Ureter (tissue), 1 donor: ENCODE data around the gene PIEZO1. TPM values are rescaled to one million over a fixed set of nuclear protein-coding genes. Genes with fewer than 3 reads are reported as not detected.

ENCODE experiments used
- DNase-seq: peaks from one replicate; pipeline ENCODE4 v3.0.0-alpha.2; 2020; ENCODE audit warnings: low spot score
- total RNA-seq: library from RNA; stranded (reverse); gene quantifications from one replicate; pipeline ENCODE4 v1.2.4, GENCODE V29; 2023
- donor health status: DM: yes; HTN: yes; CAD: no.

PIEZO1 gene
- total RNA-seq, 1 donor from 2014 or later = 144 TPM

GRCh38 chr16:88766975-88767374 lies 18.0 kb downstream of the PIEZO1 start:
- no peak for DNase-seq

GRCh38 chr16:88764913-88765349 lies 20.1 kb downstream of the PIEZO1 start:
- DNase-seq = peak; percentile 82

- DNase-seq = no peak
Measured at GRCh38 chr16:88764080-88764479, 20.9 kb downstream of the PIEZO1 start.

GRCh38 chr16:88763502-88764053 lies 21.4 kb downstream of the PIEZO1 start:
- no peak for DNase-seq

- no peak for DNase-seq
Measured at GRCh38 chr16:88762941-88763340, 22.1 kb downstream of the PIEZO1 start.

GRCh38 chr16:88762258-88762870 lies 22.7 kb downstream of the PIEZO1 start:
- DNase-seq = no peak

- no peak for DNase-seq
Measured at GRCh38 chr16:88761830-88762229, 23.2 kb downstream of the PIEZO1 start.

- no peak for DNase-seq
Measured at GRCh38 chr16:88761143-88761534, 23.9 kb downstream of the PIEZO1 start.

- no peak for DNase-seq
Measured at GRCh38 chr16:88760424-88761142, 24.4 kb downstream of the PIEZO1 start.

GRCh38 chr16:88759976-88760350 lies 25.1 kb downstream of the PIEZO1 start:
- no peak for DNase-seq

GRCh38 chr16:88759245-88759975 lies 25.6 kb downstream of the PIEZO1 start:
- peak; percentile 85 for DNase-seq

GRCh38 chr16:88758944-88759244 lies 26.1 kb downstream of the PIEZO1 start:
- DNase-seq = no peak

GRCh38 chr16:88758227-88758943 lies 26.6 kb downstream of the PIEZO1 start:
- DNase-seq = no peak

GRCh38 chr16:88755745-88756443 lies 29.1 kb downstream of the PIEZO1 start:
- no peak for DNase-seq

- no peak for DNase-seq
Measured at GRCh38 chr16:88754912-88755744, 29.9 kb downstream of the PIEZO1 start.

- DNase-seq = no peak
Measured at GRCh38 chr16:88754109-88754911, 30.7 kb downstream of the PIEZO1 start.

GRCh38 chr16:88753602-88754001 lies 31.4 kb downstream of the PIEZO1 start:
- DNase-seq = no peak

- no peak for DNase-seq
Measured at GRCh38 chr16:88753191-88753590, 31.8 kb downstream of the PIEZO1 start.

- DNase-seq = no peak
Measured at GRCh38 chr16:88752386-88753002, 32.5 kb downstream of the PIEZO1 start.
